ENCODE data around the gene CTTNBP2NL. TPM values are rescaled to one million over a fixed set of nuclear protein-coding genes. Genes with fewer than 3 reads are reported as not detected.

The CTTNBP2NL gene
- total and polyA plus RNA-seq, 2 experiments from 2014 or later, result 19.2 to 38.4 TPM

GRCh38 chr1:112363636-112364035, 32.4 kb upstream of the CTTNBP2NL start:
- no peak overlapping the region for H3K4me2 ChIP-seq (ENCODE audit: unreplicated experiment)

GRCh38 chr1:112368198-112368597, 27.8 kb upstream of the CTTNBP2NL start:
- no peaks in the 10 kb centered on the region for H3K9me2 ChIP-seq (ENCODE audit: insufficient read depth)
- H3K79me2 ChIP-seq (ENCODE audit: insufficient read depth), result no peaks in the 10 kb centered on the region
- H4K20me1 ChIP-seq (ENCODE audit: insufficient read depth), result no peaks in the 10 kb centered on the region
- no peak overlapping the region for H3K9ac ChIP-seq
- no peaks in the 10 kb centered on the region for H3F3A ChIP-seq (ENCODE audit: insufficient read depth)
- no peak overlapping the region for H3K4me2 ChIP-seq (ENCODE audit: unreplicated experiment)
- DNase-seq, result no peak
- WGBS, 2 experiments (ENCODE audit: low coverage in 1 of 2, low lambda C conversion rate in 2 of 2, missing lambda C conversion rate in 2 of 2), result 80 to 89% methylated on average over 3 of the region's 3 CpGs
- H3K9me3 ChIP-seq (ENCODE audit: low read depth), result no peaks in the 10 kb centered on the region
- no peak overlapping the region for H3K4me3 ChIP-seq
- H2AFZ ChIP-seq, result no peak overlapping the region
- TF ChIP-seq EZH2 (IDR thresholded peaks at IDR 0.05; ENCODE audit: insufficient read depth, poor library complexity, severe bottlenecking) (no peak), EZH2phosphoT487 (IDR thresholded peaks at IDR 0.05; ENCODE audit: insufficient read depth, low read depth) (no peak)
- H3K36me3 ChIP-seq (ENCODE audit: low read depth), result no peaks in the 10 kb centered on the region
- 0 out of 2 replicates have a peak, but pooled peaks cover 3% of the 10 kb centered on the region for H3K4me1 ChIP-seq (ENCODE audit: insufficient read depth)
- H3K27me3 ChIP-seq (replicated peaks; ENCODE audit: insufficient read depth), result no peaks in the 10 kb centered on the region
- in situ Hi-C loops (cut with MboI), result loop anchor here (25.0 kb wide), 1 partner anchor 881 kb away; no protein-coding TSS in a partner anchor
- no peak overlapping the region for H3K27ac ChIP-seq

More at GRCh38 chr1:112363636-112364035, 32.4 kb upstream of the CTTNBP2NL start:
- whole genome bisulfite sequencing, 2 experiments (ENCODE audit: low coverage in 1 of 2, low lambda C conversion rate in 2 of 2, missing lambda C conversion rate in 2 of 2), result 14 to 16% methylated on average over 2 of the region's 2 CpGs
- no peaks in the 10 kb centered on the region for H3K9me2 ChIP-seq (ENCODE audit: insufficient read depth)
- no peaks in the 10 kb centered on the region for H3K36me3 ChIP-seq (ENCODE audit: low read depth)
- no peak overlapping the region for H3K27ac ChIP-seq
- peaks cover 17% of the 10 kb centered on the region; the same call in 1 of the 2 replicates for H3F3A ChIP-seq (ENCODE audit: insufficient read depth)
- H3K27me3 ChIP-seq (replicated peaks; ENCODE audit: insufficient read depth), result no peaks in the 10 kb centered on the region
- no peak for DNase-seq
- no peak overlapping the region for H3K4me3 ChIP-seq
- no peaks in the 10 kb centered on the region for H4K20me1 ChIP-seq (ENCODE audit: insufficient read depth)
- no peaks in the 10 kb centered on the region for H3K9me3 ChIP-seq (ENCODE audit: low read depth)
- TF ChIP-seq EZH2 (IDR thresholded peaks at IDR 0.05; ENCODE audit: insufficient read depth, poor library complexity, severe bottlenecking) (no peak), EZH2phosphoT487 (IDR thresholded peaks at IDR 0.05; ENCODE audit: insufficient read depth, low read depth) (no peak)
- H3K4me1 ChIP-seq (ENCODE audit: insufficient read depth), result peaks cover 22% of the 10 kb centered on the region
- no peak overlapping the region for H3K9ac ChIP-seq
- in situ Hi-C loops (cut with MboI), result loop anchor here (25.0 kb wide), 1 partner anchor 876 kb away; no protein-coding TSS in a partner anchor
- no peaks in the 10 kb centered on the region for H3K79me2 ChIP-seq (ENCODE audit: insufficient read depth)
- no peak overlapping the region for H2AFZ ChIP-seq

GRCh38 chr1:112369392-112370285, 26.4 kb upstream of the CTTNBP2NL start:
- Histone ChIP-seq H3F3A (ENCODE audit: insufficient read depth) (no peaks in the 10 kb centered on the region), H3K9me2 (ENCODE audit: insufficient read depth) (no peaks in the 10 kb centered on the region), H3K4me2 (ENCODE audit: unreplicated experiment) (peak overlapping the region; percentile 59), H3K9me3 (ENCODE audit: low read depth) (no peaks in the 10 kb centered on the region), H3K36me3 (ENCODE audit: low read depth) (no peaks in the 10 kb centered on the region), H3K4me1 (ENCODE audit: insufficient read depth) (0 out of 2 replicates have a peak, but pooled peaks cover 3% of the 10 kb centered on the region), H2AFZ (peak overlapping the region; percentile 74), H3K27ac (no peak overlapping the region), H4K20me1 (ENCODE audit: insufficient read depth) (no peaks in the 10 kb centered on the region), H3K4me3 (no peak overlapping the region), H3K79me2 (ENCODE audit: insufficient read depth) (no peaks in the 10 kb centered on the region), H3K9ac (no peak overlapping the region), H3K27me3 (replicated peaks; ENCODE audit: insufficient read depth) (0 out of 2 replicates have a peak, but pooled peaks cover 7% of the 10 kb centered on the region)
- DNase-seq, result peak; percentile 91
- WGBS, 2 experiments (ENCODE audit: low coverage in 1 of 2, low lambda C conversion rate in 2 of 2, missing lambda C conversion rate in 2 of 2), result 8 to 9% methylated on average over 16 of the region's 16 CpGs
- TF ChIP-seq EZH2 (IDR thresholded peaks at IDR 0.05; ENCODE audit: insufficient read depth, poor library complexity, severe bottlenecking), result no peak
- TF ChIP-seq EZH2phosphoT487 (IDR thresholded peaks at IDR 0.05; ENCODE audit: insufficient read depth, low read depth), result no peak
- in situ Hi-C loops (cut with MboI), result loop anchor here (25.0 kb wide), 1 partner anchor 882 kb away; no protein-coding TSS in a partner anchor

- in situ Hi-C loops (cut with MboI), result loop anchor here (25.0 kb wide), 1 partner anchor 884 kb away; no protein-coding TSS in a partner anchor
- Histone ChIP-seq H3K36me3 (ENCODE audit: low read depth) (no peaks in the 10 kb centered on the region), H3K4me1 (ENCODE audit: insufficient read depth) (0 out of 2 replicates have a peak, but pooled peaks cover 3% of the 10 kb centered on the region), H3K4me3 (no peak overlapping the region), H3F3A (ENCODE audit: insufficient read depth) (no peaks in the 10 kb centered on the region), H3K9me3 (ENCODE audit: low read depth) (no peaks in the 10 kb centered on the region), H4K20me1 (ENCODE audit: insufficient read depth) (no peaks in the 10 kb centered on the region), H3K9me2 (ENCODE audit: insufficient read depth) (no peaks in the 10 kb centered on the region), H3K4me2 (ENCODE audit: unreplicated experiment) (no peak overlapping the region), H3K27me3 (replicated peaks; ENCODE audit: insufficient read depth) (peaks cover 16% of the 10 kb centered on the region; the same call in 1 of the 2 replicates), H2AFZ (no peak overlapping the region), H3K9ac (no peak overlapping the region), H3K79me2 (ENCODE audit: insufficient read depth) (no peaks in the 10 kb centered on the region), H3K27ac (no peak overlapping the region)
- DNase-seq, result no peak
- TF ChIP-seq EZH2 (IDR thresholded peaks at IDR 0.05; ENCODE audit: insufficient read depth, poor library complexity, severe bottlenecking) (no peak), EZH2phosphoT487 (IDR thresholded peaks at IDR 0.05; ENCODE audit: insufficient read depth, low read depth) (no peak)
- 65 to 72% methylated on average over 4 of the region's 4 CpGs for WGBS, 2 experiments (ENCODE audit: low coverage in 1 of 2, low lambda C conversion rate in 2 of 2, missing lambda C conversion rate in 2 of 2)
Measured at GRCh38 chr1:112370996-112371395, 25.0 kb upstream of the CTTNBP2NL start.

All from GM23248 (cell line).